ENCODE measurements around the gene FCGR2B. TPM values are rescaled to one million over a fixed set of nuclear protein-coding genes. Genes with fewer than 3 reads are reported as not detected.
A peak's percentile ranks its signal among the peaks of the same experiment; 100 is the strongest.

Gene FCGR2B
- total and polyA plus RNA-seq, 2 of the 13 experiments (the other 11 are each of a cell fraction or from before 2014, with no cell fraction given) = not detected

DNA sequence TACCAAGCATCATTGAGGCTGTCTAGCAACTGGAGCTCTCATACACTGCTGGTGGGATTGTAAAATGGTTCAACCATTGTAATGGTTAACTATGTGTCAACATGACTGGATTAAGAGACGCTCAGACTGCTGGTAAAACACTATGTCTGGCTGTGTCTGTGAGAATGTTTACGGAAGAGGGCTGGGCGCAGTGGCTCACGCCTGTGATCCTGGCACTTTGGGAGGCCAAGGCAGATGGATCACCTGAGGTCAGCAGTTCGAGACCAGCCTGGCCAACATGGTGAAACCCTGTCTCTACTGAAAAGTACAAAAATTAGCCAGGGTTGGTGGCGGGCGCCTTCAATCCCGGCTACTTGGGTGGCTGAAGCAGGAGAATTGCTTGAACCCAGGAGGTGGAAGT, 39.3 kb downstream of the FCGR2B start (continued):
- TF ChIP-seq, protein P1, sequence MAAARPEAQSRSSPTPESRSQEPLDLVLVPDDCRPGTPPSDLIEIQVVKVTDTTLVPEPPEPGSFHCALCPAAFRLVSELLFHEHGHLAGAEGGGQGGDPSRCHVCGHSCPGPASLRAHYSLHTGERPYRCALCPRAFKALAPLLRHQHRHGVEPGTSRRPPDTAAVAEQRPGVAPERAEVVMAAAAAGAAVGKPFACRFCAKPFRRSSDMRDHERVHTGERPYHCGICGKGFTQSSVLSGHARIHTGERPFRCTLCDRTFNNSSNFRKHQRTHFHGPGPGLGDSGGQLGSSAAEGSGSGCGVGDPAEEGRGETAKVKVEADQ (CRISPR knock-in tag; IDR thresholded peaks at IDR 0.05; ENCODE audit: borderline replicate concordance) = peak; percentile 41; the same call in 1 of the 2 replicates
- TF ChIP-seq, protein P2, sequence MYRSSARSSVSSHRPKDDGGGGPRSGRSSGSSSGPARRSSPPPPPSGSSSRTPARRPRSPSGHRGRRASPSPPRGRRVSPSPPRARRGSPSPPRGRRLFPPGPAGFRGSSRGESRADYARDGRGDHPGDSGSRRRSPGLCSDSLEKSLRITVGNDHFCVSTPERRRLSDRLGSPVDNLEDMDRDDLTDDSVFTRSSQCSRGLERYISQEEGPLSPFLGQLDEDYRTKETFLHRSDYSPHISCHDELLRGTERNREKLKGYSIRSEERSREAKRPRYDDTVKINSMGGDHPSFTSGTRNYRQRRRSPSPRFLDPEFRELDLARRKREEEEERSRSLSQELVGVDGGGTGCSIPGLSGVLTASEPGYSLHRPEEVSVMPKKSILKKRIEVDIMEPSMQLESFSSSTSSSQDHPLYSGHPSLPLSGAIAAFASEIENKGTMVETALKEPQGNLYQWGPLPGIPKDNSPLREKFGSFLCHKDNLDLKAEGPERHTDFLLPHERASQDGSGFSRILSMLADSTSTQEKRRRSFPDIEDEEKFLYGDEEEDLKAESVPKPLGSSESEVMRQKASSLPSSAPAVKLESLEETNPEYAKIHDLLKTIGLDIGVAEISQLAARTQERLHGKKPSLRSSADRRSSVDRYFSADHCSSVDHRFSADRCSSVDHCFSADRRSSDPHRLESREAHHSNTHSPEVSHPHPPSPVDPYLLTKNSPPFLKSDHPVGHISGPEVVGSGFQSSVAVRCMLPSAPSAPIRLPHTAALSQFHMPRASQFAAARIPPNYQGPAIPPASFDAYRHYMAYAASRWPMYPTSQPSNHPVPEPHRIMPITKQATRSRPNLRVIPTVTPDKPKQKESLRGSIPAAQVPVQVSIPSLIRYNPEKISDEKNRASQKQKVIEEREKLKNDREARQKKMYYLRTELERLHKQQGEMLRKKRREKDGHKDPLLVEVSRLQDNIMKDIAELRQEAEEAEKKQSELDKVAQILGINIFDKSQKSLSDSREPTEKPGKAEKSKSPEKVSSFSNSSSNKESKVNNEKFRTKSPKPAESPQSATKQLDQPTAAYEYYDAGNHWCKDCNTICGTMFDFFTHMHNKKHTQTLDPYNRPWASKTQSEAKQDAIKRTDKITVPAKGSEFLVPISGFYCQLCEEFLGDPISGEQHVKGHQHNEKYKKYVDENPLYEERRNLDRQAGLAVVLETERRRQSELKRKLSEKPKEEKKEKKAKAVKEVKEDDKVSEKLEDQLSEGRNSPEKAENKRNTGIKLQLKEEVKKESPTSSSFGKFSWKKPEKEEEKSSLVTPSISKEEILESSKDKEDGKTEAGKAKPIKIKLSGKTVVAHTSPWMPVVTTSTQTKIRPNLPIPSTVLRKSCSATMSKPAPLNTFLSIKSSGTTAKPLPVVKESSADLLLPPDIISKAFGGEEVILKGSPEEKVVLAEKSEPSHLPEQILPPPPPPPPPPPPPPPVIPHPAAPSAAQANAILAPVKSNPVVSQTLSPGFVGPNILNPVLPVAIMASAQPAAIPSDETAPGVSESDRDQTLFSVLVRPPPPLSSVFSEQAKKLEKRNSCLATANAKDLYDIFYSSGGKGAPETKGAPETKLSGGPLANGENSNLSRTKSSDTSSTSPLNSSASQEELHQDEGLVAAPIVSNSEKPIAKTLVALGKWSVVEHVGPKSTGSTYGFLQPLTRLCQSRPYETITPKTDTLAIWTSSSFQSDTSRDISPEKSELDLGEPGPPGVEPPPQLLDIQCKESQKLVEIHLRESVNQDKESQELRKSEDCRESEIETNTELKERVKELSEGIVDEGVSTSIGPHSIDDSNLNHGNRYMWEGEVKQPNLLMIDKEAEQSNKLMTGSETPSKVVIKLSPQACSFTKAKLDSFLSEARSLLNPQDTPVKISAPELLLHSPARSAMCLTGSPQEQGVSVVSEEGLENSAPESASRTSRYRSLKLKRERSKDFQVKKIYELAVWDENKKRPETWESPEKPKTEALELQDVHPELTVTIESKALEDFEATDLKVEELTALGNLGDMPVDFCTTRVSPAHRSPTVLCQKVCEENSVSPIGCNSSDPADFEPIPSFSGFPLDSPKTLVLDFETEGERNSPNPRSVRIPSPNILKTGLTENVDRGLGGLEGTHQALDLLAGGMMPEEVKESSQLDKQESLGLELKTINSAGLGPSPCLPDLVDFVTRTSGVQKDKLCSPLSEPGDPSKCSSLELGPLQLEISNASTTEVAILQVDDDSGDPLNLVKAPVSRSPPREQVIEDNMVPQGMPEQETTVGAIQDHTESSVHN (CRISPR knock-in tag; IDR thresholded peaks at IDR 0.05) = 0 out of 2 replicates have a peak, but pooled peaks have one; percentile 43
- no peak for TF ChIP-seq DNMT1 (CRISPR knock-in tag; IDR thresholded peaks at IDR 0.05)
- no peak for TF ChIP-seq ZNF766 (CRISPR knock-in tag; IDR thresholded peaks at IDR 0.05; ENCODE audit: borderline replicate concordance)
- TF ChIP-seq ZMYM2 (CRISPR knock-in tag; IDR thresholded peaks at IDR 0.05) = peak; percentile 97
- no peak for TF ChIP-seq DNMT3B (CRISPR knock-in tag; conservative IDR thresholded peaks at IDR 0.05)
- TF ChIP-seq NCOA2 (CRISPR knock-in tag; IDR thresholded peaks at IDR 0.05) = peak; percentile 57
- no peak for TF ChIP-seq CENPX (CRISPR knock-in tag; IDR thresholded peaks at IDR 0.05)
- TF ChIP-seq ZNF672 (CRISPR knock-in tag; IDR thresholded peaks at IDR 0.05) = no peak
- no peak; the same call in 1 of the 2 replicates for TF ChIP-seq ZNF205 (CRISPR knock-in tag; IDR thresholded peaks at IDR 0.05)
- TF ChIP-seq ZNF333 (CRISPR knock-in tag; IDR thresholded peaks at IDR 0.05; ENCODE audit: borderline replicate concordance) = no peak
- no peak for TF ChIP-seq ZNF367 (CRISPR knock-in tag; IDR thresholded peaks at IDR 0.05; ENCODE audit: borderline replicate concordance)
- TF ChIP-seq TAF15 (IDR thresholded peaks at IDR 0.05; ENCODE audit: low read depth, low read length, poor library complexity, severe bottlenecking) = no peak
- peak; percentile 72 for TF ChIP-seq ZNF792 (CRISPR knock-in tag; IDR thresholded peaks at IDR 0.05)
- no peak for TF ChIP-seq TAF1 (CRISPR knock-in tag; IDR thresholded peaks at IDR 0.05)
- TF ChIP-seq, protein P3, sequence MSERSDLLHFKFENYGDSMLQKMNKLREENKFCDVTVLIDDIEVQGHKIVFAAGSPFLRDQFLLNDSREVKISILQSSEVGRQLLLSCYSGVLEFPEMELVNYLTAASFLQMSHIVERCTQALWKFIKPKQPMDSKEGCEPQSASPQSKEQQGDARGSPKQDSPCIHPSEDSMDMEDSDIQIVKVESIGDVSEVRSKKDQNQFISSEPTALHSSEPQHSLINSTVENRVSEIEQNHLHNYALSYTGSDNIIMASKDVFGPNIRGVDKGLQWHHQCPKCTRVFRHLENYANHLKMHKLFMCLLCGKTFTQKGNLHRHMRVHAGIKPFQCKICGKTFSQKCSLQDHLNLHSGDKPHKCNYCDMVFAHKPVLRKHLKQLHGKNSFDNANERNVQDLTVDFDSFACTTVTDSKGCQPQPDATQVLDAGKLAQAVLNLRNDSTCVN (CRISPR knock-in tag; IDR thresholded peaks at IDR 0.05; ENCODE audit: borderline replicate concordance) = no peak
- TF ChIP-seq MTA3 (CRISPR knock-in tag; IDR thresholded peaks at IDR 0.05) = no peak
- no peak for TF ChIP-seq ARHGAP35 (CRISPR knock-in tag; IDR thresholded peaks at IDR 0.05; ENCODE audit: borderline replicate concordance)
- no peak for TF ChIP-seq NFE2L1 (CRISPR knock-in tag; IDR thresholded peaks at IDR 0.05; ENCODE audit: borderline replicate concordance)
- no peak for TF ChIP-seq JUND (CRISPR knock-in tag; IDR thresholded peaks at IDR 0.05)
- TF ChIP-seq SRY (CRISPR knock-in tag; IDR thresholded peaks at IDR 0.05) = no peak
- no peak for TF ChIP-seq ZNF563 (CRISPR knock-in tag; IDR thresholded peaks at IDR 0.05)
